Measurements from ENCODE around the gene NAALADL2. TPM values are rescaled to one million over a fixed set of nuclear protein-coding genes. Genes with fewer than 3 reads are reported as not detected.

Gene NAALADL2
- total and polyA plus RNA-seq, 2 donors (not counting 3 experiments of a cell fraction or from before 2014, with no cell fraction given), result 1.1 to 4.0 TPM

- CTCF ChIA-PET, result interaction anchor here (1.0 to 1.1 kb wide), 2 partner anchors 8 to 17 kb away, joined by 3 read pairs; no protein-coding TSS in a partner anchor
- Histone ChIP-seq H2AFZ (ENCODE audit: low read depth, low read length) (no peak overlapping the region), H3K9ac (replicated peaks; ENCODE audit: extremely low read depth, insufficient read depth, low read length) (no peak overlapping the region), H3K4me2 (ENCODE audit: insufficient read depth, low read length) (no peak overlapping the region), H3K27ac (ENCODE audit: insufficient read depth, low read depth, low read length) (no peak overlapping the region), H3K9me3 (replicated peaks; ENCODE audit: control insufficient read depth, insufficient read depth, low read length) (no peaks in the 10 kb centered on the region), H3K4me3 (replicated peaks in 1 of 3; ENCODE audit: insufficient read depth in 1 of 3, low read depth in 1 of 3, low read length in 3 of 3) (no peak overlapping the region), H3K36me3 (ENCODE audit: control insufficient read depth in 2 of 2, extremely low read depth in 1 of 2, insufficient read depth in 2 of 2, low read length in 2 of 2) (no peaks in the 10 kb centered on the region), H4K20me1 (replicated peaks; ENCODE audit: control insufficient read depth, extremely low read depth, insufficient read depth, low read length) (no peaks in the 10 kb centered on the region), H3K4me1 (ENCODE audit: control insufficient read depth, extremely low read depth, insufficient read depth, low read length) (no peaks in the 10 kb centered on the region), H3K27me3 (ENCODE audit: control insufficient read depth in 2 of 2, insufficient read depth in 2 of 2, low read length in 2 of 2) (no peaks in the 10 kb centered on the region), H3K9me1 (replicated peaks; ENCODE audit: control insufficient read depth, extremely low read depth, insufficient read depth, low read length) (no peaks in the 10 kb centered on the region), H3K79me2 (ENCODE audit: control insufficient read depth, insufficient read depth, low read length) (no peaks in the 10 kb centered on the region)
- no TSS peak for BruUV-seq (replicated peaks)
- no peak for TF ChIP-seq JUN (IDR thresholded peaks at IDR 0.05; ENCODE audit: borderline replicate concordance, insufficient read depth, insufficient read length, low read depth)
- TF ChIP-seq MYC (IDR thresholded peaks at IDR 0.05; ENCODE audit: low read depth, low read length), result no peak
- no peak for TF ChIP-seq MAX (IDR thresholded peaks at IDR 0.05; ENCODE audit: insufficient read depth, insufficient read length)
- TF ChIP-seq FOS (IDR thresholded peaks at IDR 0.05; ENCODE audit: borderline replicate concordance, insufficient read depth, low read length), result no peak
- no peak for TF ChIP-seq POLR2A (IDR thresholded peaks at IDR 0.05; ENCODE audit: low read depth, low read length)
- TF ChIP-seq POLR2AphosphoS5 (IDR thresholded peaks at IDR 0.05; ENCODE audit: insufficient read depth, low read depth, low read length), result no peak
- no peak for TF ChIP-seq EZH2 (IDR thresholded peaks at IDR 0.05; ENCODE audit: borderline replicate concordance, low read depth, low read length, severe bottlenecking)
- no peak for TF ChIP-seq GATA2 (IDR thresholded peaks at IDR 0.05; ENCODE audit: insufficient read depth, insufficient read length, low read depth, low read length)
- no peak for TF ChIP-seq CTCF (IDR thresholded peaks at IDR 0.05; ENCODE audit: extremely low read depth in 1 of 2, insufficient read depth in 1 of 2, low read depth in 1 of 2, low read length in 2 of 2)
- no peak for DNase-seq (ENCODE audit: low read depth, low spot score)
- POLR2A ChIA-PET, result interaction anchor here (0.5 kb wide), 1 partner anchor 812 kb away, joined by 3 read pairs; no protein-coding TSS in a partner anchor
- dilution Hi-C loops (cut with MboI; ENCODE audit: extremely low pct_ligation_motif_present, low sequenced_read_pairs) (no loop called here), intact Hi-C loops (cut with micrococcal nuclease) (no loop called here)
- no peak for FAIRE-seq
These were observed 625.5 kb downstream of the NAALADL2 start for GRCh38 chr3:175484666-175485065.

Data from endothelial cell of umbilical vein (primary cell).